ENCODE results near the gene TRAPPC3. TPM values are rescaled to one million over a fixed set of nuclear protein-coding genes. Genes with fewer than 3 reads are reported as not detected.

Gene TRAPPC3
- total and polyA plus RNA-seq, 2 experiments from 2014 or later = 45.6 to 55.9 TPM

DNA sequence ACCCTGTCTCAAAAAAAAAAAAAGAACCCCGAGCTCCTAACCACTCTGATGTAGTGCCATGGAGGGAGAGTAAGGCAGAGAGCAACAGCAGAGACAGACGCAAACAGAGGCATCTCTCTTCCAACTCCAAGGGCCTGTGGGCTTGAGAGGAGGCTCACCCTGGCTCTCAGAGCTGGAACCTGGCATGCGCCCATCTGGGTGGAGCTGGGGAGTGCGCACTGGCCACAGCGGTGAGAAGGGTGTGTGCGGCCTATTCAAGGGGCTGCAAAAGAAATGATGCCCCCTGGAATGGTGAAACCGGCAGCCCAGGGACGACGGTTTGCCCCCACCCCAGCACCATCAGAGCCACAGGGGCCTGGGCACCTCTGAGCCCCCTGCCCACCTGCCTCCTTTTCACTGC, 41.9 kb downstream of the TRAPPC3 start:
- Histone ChIP-seq H3K4me1 (ENCODE audit: insufficient read depth) (no peaks in the 10 kb centered on the region), H3K79me2 (replicated peaks; ENCODE audit: insufficient read depth) (no peaks in the 10 kb centered on the region), H3K27me3 (ENCODE audit: insufficient read depth) (no peaks in the 10 kb centered on the region), H3F3A (replicated peaks; ENCODE audit: low read depth) (no peaks in the 10 kb centered on the region), H3K36me3 (ENCODE audit: insufficient read depth) (no peaks in the 10 kb centered on the region), H2AFZ (no peak overlapping the region), H3K4me3 (no peak overlapping the region), H3K9me2 (ENCODE audit: insufficient read depth) (no peaks in the 10 kb centered on the region), H3K27ac (ENCODE audit: low read depth) (no peak overlapping the region), H4K20me1 (replicated peaks; ENCODE audit: insufficient read depth) (no peaks in the 10 kb centered on the region), H3K4me2 (no peak overlapping the region)
- TF ChIP-seq, protein P1, sequence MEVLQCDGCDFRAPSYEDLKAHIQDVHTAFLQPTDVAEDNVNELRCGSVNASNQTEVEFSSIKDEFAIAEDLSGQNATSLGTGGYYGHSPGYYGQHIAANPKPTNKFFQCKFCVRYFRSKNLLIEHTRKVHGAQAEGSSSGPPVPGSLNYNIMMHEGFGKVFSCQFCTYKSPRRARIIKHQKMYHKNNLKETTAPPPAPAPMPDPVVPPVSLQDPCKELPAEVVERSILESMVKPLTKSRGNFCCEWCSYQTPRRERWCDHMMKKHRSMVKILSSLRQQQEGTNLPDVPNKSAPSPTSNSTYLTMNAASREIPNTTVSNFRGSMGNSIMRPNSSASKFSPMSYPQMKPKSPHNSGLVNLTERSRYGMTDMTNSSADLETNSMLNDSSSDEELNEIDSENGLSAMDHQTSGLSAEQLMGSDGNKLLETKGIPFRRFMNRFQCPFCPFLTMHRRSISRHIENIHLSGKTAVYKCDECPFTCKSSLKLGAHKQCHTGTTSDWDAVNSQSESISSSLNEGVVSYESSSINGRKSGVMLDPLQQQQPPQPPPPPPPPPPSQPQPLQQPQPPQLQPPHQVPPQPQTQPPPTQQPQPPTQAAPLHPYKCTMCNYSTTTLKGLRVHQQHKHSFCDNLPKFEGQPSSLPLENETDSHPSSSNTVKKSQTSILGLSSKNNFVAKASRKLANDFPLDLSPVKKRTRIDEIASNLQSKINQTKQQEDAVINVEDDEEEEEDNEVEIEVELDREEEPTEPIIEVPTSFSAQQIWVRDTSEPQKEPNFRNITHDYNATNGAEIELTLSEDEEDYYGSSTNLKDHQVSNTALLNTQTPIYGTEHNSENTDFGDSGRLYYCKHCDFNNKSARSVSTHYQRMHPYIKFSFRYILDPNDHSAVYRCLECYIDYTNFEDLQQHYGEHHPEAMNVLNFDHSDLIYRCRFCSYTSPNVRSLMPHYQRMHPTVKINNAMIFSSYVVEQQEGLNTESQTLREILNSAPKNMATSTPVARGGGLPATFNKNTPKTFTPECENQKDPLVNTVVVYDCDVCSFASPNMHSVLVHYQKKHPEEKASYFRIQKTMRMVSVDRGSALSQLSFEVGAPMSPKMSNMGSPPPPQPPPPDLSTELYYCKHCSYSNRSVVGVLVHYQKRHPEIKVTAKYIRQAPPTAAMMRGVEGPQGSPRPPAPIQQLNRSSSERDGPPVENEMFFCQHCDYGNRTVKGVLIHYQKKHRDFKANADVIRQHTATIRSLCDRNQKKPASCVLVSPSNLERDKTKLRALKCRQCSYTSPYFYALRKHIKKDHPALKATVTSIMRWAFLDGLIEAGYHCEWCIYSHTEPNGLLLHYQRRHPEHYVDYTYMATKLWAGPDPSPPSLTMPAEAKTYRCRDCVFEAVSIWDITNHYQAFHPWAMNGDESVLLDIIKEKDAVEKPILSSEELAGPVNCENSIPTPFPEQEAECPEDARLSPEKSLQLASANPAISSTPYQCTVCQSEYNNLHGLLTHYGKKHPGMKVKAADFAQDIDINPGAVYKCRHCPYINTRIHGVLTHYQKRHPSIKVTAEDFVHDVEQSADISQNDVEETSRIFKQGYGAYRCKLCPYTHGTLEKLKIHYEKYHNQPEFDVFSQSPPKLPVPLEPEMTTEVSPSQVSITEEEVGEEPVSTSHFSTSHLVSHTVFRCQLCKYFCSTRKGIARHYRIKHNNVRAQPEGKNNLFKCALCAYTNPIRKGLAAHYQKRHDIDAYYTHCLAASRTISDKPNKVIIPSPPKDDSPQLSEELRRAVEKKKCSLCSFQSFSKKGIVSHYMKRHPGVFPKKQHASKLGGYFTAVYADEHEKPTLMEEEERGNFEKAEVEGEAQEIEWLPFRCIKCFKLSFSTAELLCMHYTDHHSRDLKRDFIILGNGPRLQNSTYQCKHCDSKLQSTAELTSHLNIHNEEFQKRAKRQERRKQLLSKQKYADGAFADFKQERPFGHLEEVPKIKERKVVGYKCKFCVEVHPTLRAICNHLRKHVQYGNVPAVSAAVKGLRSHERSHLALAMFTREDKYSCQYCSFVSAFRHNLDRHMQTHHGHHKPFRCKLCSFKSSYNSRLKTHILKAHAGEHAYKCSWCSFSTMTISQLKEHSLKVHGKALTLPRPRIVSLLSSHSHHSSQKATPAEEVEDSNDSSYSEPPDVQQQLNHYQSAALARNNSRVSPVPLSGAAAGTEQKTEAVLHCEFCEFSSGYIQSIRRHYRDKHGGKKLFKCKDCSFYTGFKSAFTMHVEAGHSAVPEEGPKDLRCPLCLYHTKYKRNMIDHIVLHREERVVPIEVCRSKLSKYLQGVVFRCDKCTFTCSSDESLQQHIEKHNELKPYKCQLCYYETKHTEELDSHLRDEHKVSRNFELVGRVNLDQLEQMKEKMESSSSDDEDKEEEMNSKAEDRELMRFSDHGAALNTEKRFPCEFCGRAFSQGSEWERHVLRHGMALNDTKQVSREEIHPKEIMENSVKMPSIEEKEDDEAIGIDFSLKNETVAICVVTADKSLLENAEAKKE (CRISPR knock-in tag; IDR thresholded peaks at IDR 0.05) = no peak
- TF ChIP-seq CREB1 (CRISPR knock-in tag; IDR thresholded peaks at IDR 0.05; ENCODE audit: low read depth) (no peak), ZNF114 (CRISPR knock-in tag; IDR thresholded peaks at IDR 0.05) (no peak), JUNB (IDR thresholded peaks at IDR 0.05; ENCODE audit: unreplicated experiment) (no peak), NANOG (IDR thresholded peaks at IDR 0.05; ENCODE audit: borderline replicate concordance) (no peak), EZH2 (IDR thresholded peaks at IDR 0.05; ENCODE audit: low read depth, unreplicated experiment) (no peak), EZH2phosphoT487 (IDR thresholded peaks at IDR 0.05; ENCODE audit: unreplicated experiment) (no peak), ZNF331 (CRISPR knock-in tag; IDR thresholded peaks at IDR 0.05; ENCODE audit: low read depth) (no peak), STAT1 (IDR thresholded peaks at IDR 0.05; ENCODE audit: unreplicated experiment) (no peak), POLR2AphosphoS5 (IDR thresholded peaks at IDR 0.05; ENCODE audit: low read depth) (no peak)
- TF ChIP-seq, protein P2, sequence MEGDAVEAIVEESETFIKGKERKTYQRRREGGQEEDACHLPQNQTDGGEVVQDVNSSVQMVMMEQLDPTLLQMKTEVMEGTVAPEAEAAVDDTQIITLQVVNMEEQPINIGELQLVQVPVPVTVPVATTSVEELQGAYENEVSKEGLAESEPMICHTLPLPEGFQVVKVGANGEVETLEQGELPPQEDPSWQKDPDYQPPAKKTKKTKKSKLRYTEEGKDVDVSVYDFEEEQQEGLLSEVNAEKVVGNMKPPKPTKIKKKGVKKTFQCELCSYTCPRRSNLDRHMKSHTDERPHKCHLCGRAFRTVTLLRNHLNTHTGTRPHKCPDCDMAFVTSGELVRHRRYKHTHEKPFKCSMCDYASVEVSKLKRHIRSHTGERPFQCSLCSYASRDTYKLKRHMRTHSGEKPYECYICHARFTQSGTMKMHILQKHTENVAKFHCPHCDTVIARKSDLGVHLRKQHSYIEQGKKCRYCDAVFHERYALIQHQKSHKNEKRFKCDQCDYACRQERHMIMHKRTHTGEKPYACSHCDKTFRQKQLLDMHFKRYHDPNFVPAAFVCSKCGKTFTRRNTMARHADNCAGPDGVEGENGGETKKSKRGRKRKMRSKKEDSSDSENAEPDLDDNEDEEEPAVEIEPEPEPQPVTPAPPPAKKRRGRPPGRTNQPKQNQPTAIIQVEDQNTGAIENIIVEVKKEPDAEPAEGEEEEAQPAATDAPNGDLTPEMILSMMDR (conservative IDR thresholded peaks at IDR 0.05; ENCODE audit: low read depth in 2 of 2) = no peak
- TF ChIP-seq, protein P3, sequence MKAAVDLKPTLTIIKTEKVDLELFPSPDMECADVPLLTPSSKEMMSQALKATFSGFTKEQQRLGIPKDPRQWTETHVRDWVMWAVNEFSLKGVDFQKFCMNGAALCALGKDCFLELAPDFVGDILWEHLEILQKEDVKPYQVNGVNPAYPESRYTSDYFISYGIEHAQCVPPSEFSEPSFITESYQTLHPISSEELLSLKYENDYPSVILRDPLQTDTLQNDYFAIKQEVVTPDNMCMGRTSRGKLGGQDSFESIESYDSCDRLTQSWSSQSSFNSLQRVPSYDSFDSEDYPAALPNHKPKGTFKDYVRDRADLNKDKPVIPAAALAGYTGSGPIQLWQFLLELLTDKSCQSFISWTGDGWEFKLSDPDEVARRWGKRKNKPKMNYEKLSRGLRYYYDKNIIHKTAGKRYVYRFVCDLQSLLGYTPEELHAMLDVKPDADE (IDR thresholded peaks at IDR 0.05) = no peak
- TF ChIP-seq, protein P4, sequence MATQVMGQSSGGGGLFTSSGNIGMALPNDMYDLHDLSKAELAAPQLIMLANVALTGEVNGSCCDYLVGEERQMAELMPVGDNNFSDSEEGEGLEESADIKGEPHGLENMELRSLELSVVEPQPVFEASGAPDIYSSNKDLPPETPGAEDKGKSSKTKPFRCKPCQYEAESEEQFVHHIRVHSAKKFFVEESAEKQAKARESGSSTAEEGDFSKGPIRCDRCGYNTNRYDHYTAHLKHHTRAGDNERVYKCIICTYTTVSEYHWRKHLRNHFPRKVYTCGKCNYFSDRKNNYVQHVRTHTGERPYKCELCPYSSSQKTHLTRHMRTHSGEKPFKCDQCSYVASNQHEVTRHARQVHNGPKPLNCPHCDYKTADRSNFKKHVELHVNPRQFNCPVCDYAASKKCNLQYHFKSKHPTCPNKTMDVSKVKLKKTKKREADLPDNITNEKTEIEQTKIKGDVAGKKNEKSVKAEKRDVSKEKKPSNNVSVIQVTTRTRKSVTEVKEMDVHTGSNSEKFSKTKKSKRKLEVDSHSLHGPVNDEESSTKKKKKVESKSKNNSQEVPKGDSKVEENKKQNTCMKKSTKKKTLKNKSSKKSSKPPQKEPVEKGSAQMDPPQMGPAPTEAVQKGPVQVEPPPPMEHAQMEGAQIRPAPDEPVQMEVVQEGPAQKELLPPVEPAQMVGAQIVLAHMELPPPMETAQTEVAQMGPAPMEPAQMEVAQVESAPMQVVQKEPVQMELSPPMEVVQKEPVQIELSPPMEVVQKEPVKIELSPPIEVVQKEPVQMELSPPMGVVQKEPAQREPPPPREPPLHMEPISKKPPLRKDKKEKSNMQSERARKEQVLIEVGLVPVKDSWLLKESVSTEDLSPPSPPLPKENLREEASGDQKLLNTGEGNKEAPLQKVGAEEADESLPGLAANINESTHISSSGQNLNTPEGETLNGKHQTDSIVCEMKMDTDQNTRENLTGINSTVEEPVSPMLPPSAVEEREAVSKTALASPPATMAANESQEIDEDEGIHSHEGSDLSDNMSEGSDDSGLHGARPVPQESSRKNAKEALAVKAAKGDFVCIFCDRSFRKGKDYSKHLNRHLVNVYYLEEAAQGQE (IDR thresholded peaks at IDR 0.05; ENCODE audit: unreplicated experiment) = no peak
- Mint-ChIP-seq H3K9me3 (no peaks in the 10 kb centered on the region), H3K27me3 (ENCODE audit: insufficient read depth, low read depth, poor library complexity) (peaks cover 7% of the 10 kb centered on the region), H3K36me3 (ENCODE audit: low read depth) (no peaks in the 10 kb centered on the region), H3K4me3 (no peak overlapping the region), H3K27ac (no peak overlapping the region), H3K4me1 (no peaks in the 10 kb centered on the region; the same call in 2 of the 3 replicates)
- ATAC-seq = no peak
- no peak for DNase-seq (ENCODE audit: low spot score)
